Lung (tissue), 12 donors: ENCODE measurements around the gene BRMS1L. TPM values are rescaled to one million over a fixed set of nuclear protein-coding genes. Genes with fewer than 3 reads are reported as not detected.

Experiments
- ATAC-seq: fragments of 200-7000 bp; cut with Tn5 transposase; one replicate; pipeline ENCODE4 v1.9.1; 2020; ENCODE audit warnings: moderate number of reproducible peaks; ENCODE audit not compliant: insufficient read depth, low FRiP score
- DNase-seq, 3 donors: peaks; one replicate each; pipeline ENCODE4 v3.0.0-alpha.2; 2013 to 2017
- H3K27ac ChIP-seq, 2 donors: one replicate each; pipeline ENCODE4 v1.5.1; 2013; ENCODE audit warnings: mild to moderate bottlenecking in 2 of 2, moderate library complexity in 2 of 2, control low read depth in 1 of 2, inconsistent platforms in 1 of 2, low read depth in 1 of 2, low read length in 1 of 2
- H3K27me3 ChIP-seq, 3 donors: one replicate each; pipeline ENCODE4 v1.5.1; 2013; ENCODE audit warnings: low read length in 2 of 3; ENCODE audit not compliant: control insufficient read depth in 3 of 3, insufficient read depth in 3 of 3
- H3K36me3 ChIP-seq, 4 donors: one replicate each; pipeline ENCODE4 v1.5.1; 2013; ENCODE audit warnings: low read length in 4 of 4, mild to moderate bottlenecking in 1 of 4, moderate library complexity in 1 of 4; ENCODE audit not compliant: control insufficient read depth in 4 of 4, insufficient read depth in 4 of 4
- H3K4me1 ChIP-seq, 5 donors: one replicate each; pipeline ENCODE4 v1.5.1; 2013; ENCODE audit warnings: low read length in 5 of 5, mild to moderate bottlenecking in 2 of 5, moderate library complexity in 1 of 5; ENCODE audit not compliant: control insufficient read depth in 5 of 5, insufficient read depth in 5 of 5
- H3K4me3 ChIP-seq: one replicate; pipeline ENCODE4 v1.5.1; 2013; ENCODE audit warnings: mild to moderate bottlenecking, control low read depth, moderate library complexity
- H3K9ac ChIP-seq, 2 donors: one replicate each; pipeline ENCODE4 v1.5.1; 2013; ENCODE audit warnings: low read length in 2 of 2, control low read depth in 1 of 2; ENCODE audit not compliant: insufficient read depth in 1 of 2
- H3K9me3 ChIP-seq, 4 donors: one replicate each; pipeline ENCODE4 v1.5.1; 2013; ENCODE audit warnings: low read length in 3 of 4, mild to moderate bottlenecking in 1 of 4, moderate library complexity in 1 of 4; ENCODE audit not compliant: control insufficient read depth in 4 of 4, insufficient read depth in 3 of 4
- CTCF ChIP-seq: IDR thresholded peaks from 2 replicates; pipeline ENCODE4 v1.5.1; 2012; ENCODE audit warnings: mild to moderate bottlenecking; ENCODE audit errors: control extremely low read depth, extremely low read depth
- WGBS, 2 donors: extraction: QIAGEN DNeasy Blood & Tissue Kit; methylation state at CpG; one replicate each; pipeline ENCODE4 v1.1.7; 2013; 5-methylcytosine and 5-hydroxymethylcytosine counted together
- polyA plus RNA-seq, 2 donors: library from polyadenylated mRNA; stranded (reverse); fragments of 200-250 nt; gene quantifications; one replicate each; pipeline ENCODE4 v1.2.1, GENCODE V29; 2013
- total RNA-seq, 2 donors: library from RNA; depleted of rRNA in 1 of 2; stranded (reverse); fragments of >200 nt in 1 of 2; gene quantifications; one replicate each; pipeline ENCODE4 v1.2.1, GENCODE V29; 2014 to 2021
- donor health status: control.
- donor health status: control.
- donor health status: Bipolar disorder and iron deficiency.
- donor health status: healthy.
- donor health status: DM: yes; HTN: yes; CAD: no.

Gene BRMS1L
- total and polyA plus RNA-seq, 4 donors: 5.0 to 17.4 (median 6.3) TPM

GRCh38 chr14:35900741-35901140 is 74.6 kb downstream of the BRMS1L start:
- no peak for ATAC-seq
- Histone ChIP-seq H3K36me3 (no peaks in the 10 kb centered on the region), H3K4me1 (no peaks in the 10 kb centered on the region), H3K27me3 (no peaks in the 10 kb centered on the region), H3K9me3 (peaks cover 0 to 9% (median 0%) of the 10 kb centered on the region in 4 donors), H3K9ac (no peak overlapping the region), H3K4me3 (no peak overlapping the region), H3K27ac (no peak overlapping the region)
- no peak for TF ChIP-seq CTCF
- 92 to 97% methylated on average over 3 of the region's 3 CpGs for WGBS, 2 donors
- DNase-seq: no peak

GRCh38 chr14:35909665-35910064 is 83.5 kb downstream of the BRMS1L start:
- no peak overlapping the region for H3K9ac ChIP-seq
- no peak overlapping the region for H3K27ac ChIP-seq
- H3K9me3 ChIP-seq: no peaks in the 10 kb centered on the region
- ATAC-seq (no peak), DNase-seq (no peak)
- no peaks in the 10 kb centered on the region for H3K36me3 ChIP-seq
- 92 to 93% methylated on average over 4 of the region's 4 CpGs for WGBS, 2 donors
- no peak overlapping the region for H3K4me3 ChIP-seq
- no peak for TF ChIP-seq CTCF
- H3K27me3 ChIP-seq: no peaks in the 10 kb centered on the region
- no peaks in the 10 kb centered on the region for H3K4me1 ChIP-seq

GRCh38 chr14:35910191-35910590 is 84.1 kb downstream of the BRMS1L start:
- no peak for TF ChIP-seq CTCF
- no peaks in the 10 kb centered on the region for H3K36me3 ChIP-seq
- DNase-seq (no peak), ATAC-seq (no peak)
- H3K9ac ChIP-seq: no peak overlapping the region
- no peaks in the 10 kb centered on the region for H3K9me3 ChIP-seq
- 95 to 100% methylated on average over 4 of the region's 4 CpGs for WGBS, 2 donors
- no peak overlapping the region for H3K27ac ChIP-seq
- no peaks in the 10 kb centered on the region for H3K4me1 ChIP-seq
- H3K27me3 ChIP-seq: no peaks in the 10 kb centered on the region
- no peak overlapping the region for H3K4me3 ChIP-seq

GRCh38 chr14:35911097-35911496 is 85.0 kb downstream of the BRMS1L start:
- DNase-seq (no peak), ATAC-seq (no peak)
- no peaks in the 10 kb centered on the region for H3K9me3 ChIP-seq
- no peaks in the 10 kb centered on the region for H3K27me3 ChIP-seq
- H3K4me3 ChIP-seq: no peak overlapping the region
- no peak overlapping the region for H3K27ac ChIP-seq
- H3K4me1 ChIP-seq: no peaks in the 10 kb centered on the region
- no peak for TF ChIP-seq CTCF
- H3K36me3 ChIP-seq: no peaks in the 10 kb centered on the region
- 78 to 82% methylated on average over 4 of the region's 4 CpGs for whole genome bisulfite sequencing, 2 donors
- H3K9ac ChIP-seq: no peak overlapping the region
